HG02571 (cell line): ENCODE results near the gene IL3.

Experiments
- ATAC-seq: cut with Tn5 transposase; IDR thresholded peaks from one replicate; pipeline ENCODE4 v1.9.1; 2021; ENCODE audit warnings: mild to moderate bottlenecking, moderate library complexity; ENCODE audit not compliant: unreplicated experiment

Gene IL3

DNA sequence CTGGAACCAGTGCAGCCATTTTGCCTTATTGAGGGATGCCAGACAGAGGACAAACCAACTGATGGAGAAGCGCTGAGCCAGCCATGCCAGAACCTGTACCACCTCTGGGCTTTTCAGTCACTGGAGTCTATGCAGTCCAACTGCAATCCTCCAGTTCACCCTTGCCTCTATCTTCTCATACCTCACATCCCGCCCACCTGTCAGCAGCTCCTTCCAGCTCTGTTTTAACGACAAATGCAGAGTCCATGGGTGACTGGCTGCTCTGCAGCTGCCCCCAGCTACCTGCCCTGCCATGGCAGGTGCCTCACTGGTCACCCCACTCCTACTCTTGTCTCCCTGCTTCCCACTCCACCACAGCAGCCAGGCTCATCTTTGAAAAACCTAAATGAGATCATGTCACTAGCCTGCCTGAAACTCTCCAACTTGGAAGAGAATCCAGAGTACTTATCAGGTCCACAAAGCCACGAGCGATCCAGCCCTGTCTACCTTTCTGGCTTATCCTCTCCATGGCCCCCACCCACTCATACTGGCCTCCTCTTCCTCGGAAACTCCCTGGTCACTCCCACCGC lies 35.0 kb upstream of the IL3 start:
- no peak for ATAC-seq

DNA sequence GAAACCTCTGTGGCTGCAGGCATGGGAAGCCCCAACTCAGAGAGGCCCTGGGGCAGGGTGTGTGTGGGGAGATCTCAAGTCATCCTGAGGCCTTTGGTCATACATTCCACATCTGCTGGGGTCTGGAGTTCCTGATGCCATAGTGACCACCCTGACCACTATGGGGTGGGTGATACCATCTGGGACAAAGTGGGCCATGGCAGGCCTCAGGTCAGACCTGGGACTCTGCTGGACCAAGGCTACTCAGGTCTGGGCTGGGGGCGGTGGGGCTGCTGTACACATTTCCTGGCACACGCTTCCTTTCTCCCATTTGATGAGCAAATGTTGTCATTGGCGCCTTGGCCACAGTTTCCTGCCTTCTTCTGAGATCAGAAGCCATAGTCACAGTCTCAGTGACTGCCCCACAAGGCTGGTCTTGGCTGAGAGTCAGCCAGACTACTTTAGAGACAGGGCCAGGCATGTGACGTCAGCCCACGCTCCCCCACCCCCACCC lies 33.9 kb upstream of the IL3 start:
- ATAC-seq = no peak

DNA sequence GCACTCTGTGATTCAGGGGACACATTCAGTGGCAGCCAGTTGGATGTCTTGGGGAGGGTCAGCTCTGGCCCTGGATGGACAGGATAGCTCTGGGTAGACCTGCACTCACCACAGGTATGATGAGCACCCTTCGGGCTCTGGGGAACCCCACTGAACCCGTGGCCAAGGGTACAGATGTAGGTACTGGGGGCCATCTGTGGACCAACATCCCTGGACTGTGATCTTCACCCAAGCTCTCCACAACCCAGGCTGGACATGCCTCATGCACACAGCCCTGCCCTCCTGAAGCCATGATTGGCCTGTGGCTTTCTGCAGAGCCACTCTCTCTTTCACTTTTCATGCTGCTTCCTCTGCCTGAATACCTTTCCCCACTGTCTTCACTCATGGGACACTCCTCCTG lies 33.4 kb upstream of the IL3 start:
- ATAC-seq = no peak

DNA sequence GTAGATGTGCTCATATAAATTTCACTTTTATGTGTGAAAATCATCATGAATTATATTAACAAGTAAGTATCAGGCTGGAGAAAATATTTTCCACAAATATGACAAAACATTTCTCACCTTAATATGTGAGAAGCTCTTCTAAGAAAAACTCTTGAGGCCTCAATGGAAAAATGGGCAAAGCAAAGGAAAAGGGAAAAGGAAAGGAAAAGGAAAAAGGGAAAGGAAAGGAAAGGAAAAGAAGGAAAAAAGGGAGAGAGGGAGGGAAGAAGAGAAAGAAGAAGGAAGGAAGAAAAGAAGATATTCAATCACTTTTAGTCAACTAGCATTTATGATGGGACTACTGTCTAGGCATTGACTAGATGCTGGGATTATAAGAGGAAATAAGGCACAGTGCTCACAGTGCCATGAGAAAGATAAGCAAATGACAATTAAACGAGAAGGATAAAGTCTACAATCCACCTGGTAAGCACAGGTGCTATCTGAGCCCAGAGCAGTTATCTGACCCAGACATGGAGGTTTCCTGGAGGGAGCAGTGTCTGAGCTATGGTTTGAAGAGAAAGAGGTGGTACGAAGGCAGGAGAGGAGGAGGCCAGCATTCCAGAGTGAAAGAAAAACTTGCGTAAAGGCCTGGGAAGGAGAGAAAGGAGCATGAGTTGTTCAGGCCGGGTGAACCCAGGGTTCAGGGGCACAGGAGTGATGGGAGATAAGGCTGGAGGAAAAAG lies 30.7 kb upstream of the IL3 start:
- no peak for ATAC-seq

DNA sequence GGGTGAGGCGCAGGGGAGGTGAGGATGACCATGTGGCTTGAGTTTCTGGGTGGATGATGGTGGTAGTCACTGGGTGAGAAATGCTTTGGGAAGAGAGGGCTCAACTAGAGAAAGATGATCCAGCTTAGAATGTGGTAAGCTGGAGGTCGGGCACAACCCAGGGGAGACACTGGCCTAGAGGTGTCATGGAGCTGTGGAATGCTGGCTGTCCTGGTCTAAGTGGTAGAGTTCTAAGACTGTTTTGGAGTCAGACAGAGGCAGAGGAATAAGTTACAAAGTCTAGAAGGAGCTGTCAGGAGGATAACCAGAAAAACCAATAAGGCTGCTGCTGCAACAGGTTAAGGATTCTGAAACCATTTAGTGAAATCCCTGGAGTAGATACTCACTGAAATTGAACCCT lies 29.8 kb upstream of the IL3 start:
- no peak for ATAC-seq

DNA sequence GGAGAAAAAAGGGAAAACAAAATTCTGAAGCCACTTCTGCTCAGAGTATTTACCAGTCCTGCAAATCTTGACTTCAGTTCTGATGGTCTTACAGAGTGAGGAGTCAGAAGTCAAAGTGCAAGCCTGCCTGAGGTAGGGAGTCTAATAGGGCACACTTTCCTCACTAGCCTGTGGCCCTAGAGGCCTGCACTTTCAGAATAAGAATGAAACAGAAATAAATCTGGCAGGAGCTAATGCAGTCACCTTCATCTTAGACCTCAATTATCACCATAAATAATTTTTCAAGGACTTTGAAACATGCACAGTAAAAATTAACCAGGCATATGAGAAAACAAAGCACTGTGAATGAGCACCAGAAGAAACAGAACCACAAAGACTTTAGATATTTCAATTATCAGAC lies 28.3 kb upstream of the IL3 start:
- ATAC-seq = no peak

DNA sequence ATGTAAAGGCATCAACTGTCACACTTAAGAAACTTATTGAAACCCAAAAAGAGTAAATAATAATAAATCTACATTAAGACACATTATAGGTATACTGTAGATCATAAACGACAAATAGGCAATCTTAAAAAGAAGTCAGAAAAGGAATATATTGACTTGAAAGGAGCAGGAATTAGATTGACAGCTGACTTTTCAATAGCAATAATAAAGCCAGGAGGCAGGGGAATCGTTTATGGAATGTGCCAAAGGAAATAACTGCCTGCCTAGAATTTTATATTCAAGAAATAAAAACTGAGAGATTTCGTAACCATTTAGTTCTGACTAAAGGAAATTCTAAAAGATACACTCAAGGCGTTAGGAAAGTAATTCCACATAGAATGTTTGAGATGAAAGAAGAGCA lies 27.3 kb upstream of the IL3 start:
- ATAC-seq = no peak

DNA sequence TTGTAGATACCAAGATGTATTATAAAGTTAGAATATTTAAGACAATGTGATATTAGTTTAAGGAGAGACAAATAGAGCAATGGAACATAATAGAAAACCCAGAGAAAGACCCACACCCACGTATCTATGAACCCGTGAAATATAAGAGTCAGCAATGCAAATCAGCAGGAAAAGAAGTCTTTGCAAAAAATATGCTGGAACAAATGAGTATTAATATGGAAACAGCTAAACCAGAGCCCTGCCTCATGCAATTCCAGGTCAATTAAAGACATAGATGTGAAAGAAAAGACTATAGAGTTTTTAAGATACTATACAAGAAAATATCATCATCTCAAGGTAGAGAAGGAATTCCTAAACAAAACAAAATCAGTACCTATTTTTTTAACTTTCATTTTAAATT lies 23.1 kb upstream of the IL3 start:
- ATAC-seq = no peak

DNA sequence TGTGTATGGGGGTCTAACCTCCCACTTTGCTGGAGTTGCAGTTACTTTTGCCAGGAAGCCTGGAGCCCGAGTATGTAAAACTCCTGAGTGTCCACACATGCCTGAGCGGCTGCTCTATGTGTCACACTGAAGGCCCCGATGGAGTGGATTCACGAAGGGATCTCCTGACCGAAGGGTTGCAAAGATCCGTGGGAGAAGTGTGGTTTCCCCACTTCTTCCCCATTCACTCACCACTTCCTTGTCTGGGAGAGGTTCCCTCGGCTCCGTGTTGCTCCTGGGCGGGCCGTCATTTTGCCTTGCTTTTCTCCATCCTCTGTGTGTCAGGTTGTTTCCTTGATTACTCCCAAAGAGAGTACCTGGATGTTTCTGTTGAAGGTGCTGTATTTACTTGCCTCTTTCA lies 16.2 kb upstream of the IL3 start:
- no peak for ATAC-seq

DNA sequence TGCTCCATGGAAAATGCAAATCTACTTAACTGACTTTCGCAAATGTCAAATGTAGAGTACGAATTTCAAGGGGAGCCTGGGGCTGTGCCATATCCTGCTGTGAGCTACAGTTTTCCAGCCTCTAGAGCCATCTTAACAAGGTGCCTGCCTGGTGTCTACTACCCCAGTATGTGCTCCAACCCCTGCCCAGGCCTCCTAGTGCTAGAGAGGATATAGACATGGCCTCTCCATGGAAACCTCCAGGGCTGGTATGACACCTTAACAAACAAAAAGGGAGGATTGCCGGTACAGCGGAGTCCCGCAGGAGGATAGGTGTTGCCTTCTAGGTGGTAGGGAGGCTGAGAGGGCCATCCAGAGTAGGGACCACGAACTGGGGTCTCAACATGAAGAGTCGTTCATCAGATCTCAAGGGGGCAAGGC lies 13.6 kb upstream of the IL3 start:
- ATAC-seq = no peak

DNA sequence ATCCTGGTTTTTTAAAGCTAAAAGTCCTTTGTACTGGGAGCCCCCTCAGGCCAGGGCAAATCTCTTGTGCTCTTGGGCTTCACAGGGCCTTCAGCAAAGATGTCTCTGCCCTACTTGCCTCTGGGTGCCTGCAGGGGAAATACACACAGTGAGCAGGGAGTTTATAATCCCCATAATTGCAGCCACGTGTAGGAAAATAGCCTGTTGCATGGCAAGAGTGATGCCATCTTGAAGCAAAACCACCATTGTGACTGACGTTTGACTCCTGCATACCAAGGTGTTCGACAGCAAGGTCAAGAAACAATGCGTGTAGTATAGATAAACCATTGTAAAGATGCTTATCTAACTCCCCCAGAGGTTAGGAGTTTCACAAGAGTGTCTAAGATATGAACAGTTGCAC lies 11.4 kb upstream of the IL3 start:
- no peak for ATAC-seq

DNA sequence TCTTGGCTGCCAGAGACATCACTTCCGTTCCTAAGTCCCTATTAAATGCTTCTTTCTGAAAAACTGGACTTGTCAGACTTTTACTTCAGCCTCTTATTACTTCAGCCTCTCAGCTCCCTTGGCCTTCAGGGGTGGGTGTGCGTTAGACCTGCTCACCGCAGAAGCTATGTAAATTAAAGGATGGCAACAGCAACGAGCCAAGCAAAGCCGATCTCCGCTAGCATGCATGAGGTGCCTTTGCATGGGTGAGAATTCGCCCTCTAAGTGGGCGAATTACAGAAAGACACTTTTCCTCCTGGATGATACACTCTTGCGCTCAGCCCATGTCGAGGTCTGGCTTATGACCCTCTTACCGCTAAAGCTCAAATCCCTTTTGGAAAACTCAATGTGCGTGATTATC lies 10.9 kb upstream of the IL3 start:
- no peak for ATAC-seq

DNA sequence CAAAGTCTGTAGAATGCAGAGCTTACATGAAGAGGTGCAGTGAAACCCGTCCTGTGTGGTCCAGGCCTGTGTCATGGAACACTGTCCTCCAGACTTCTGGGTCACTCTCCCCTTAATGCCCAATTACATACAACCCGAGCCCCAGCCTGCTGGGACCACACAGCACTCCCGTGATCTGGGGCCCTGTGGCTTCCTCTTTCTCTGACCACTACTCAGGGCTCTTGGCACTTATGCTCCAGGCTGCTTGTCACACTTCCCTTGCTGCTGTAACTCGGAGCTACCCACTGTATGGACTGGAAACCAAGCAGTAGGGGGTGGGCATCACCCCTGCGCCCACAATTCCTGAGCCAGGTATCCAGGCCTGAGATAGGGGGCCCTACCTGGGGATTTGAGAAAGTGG lies 10.3 kb upstream of the IL3 start:
- ATAC-seq = no peak

DNA sequence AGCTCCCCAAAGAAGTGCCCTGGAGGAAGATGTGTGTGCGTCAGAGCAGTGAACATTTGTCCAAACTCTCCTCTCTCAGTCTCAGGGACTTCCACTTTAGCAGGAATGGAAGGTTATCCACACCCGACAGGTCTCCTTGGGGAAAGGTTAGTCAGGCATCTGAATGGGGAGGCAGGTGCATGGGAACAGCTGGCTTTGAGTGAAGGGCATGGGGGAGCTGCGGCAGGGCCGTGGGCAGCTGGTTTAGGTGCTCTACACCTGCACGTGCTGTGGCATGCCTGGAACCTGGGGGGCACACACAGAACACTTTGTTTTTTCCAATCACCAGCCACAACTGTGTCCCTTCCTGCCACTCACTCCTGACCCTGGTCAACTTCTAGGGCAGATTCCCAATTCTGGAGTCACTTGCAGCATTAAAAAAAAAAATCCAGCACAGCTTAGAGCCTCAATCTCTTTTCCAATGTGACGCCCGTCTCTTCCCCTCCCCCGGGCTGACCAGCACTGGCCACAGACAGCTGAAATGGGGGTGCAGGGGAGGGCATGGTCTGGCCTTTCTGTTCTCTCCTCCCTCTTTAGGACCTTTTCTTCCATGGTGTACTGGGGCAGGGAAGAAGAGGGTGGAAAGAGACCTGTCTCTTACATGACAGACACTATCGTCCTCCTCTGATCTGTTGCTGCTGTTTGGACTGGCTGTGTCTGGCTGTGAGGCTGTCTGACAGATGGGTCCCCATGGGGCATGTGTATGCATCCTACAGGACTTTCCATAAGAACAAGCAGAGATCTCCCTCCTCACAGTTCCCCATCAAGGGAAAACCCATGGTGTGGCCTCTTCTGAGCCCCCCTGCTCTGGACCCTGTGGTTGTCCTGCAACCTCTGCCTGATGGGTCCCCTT lies 9.5 kb upstream of the IL3 start:
- no peak for ATAC-seq

DNA sequence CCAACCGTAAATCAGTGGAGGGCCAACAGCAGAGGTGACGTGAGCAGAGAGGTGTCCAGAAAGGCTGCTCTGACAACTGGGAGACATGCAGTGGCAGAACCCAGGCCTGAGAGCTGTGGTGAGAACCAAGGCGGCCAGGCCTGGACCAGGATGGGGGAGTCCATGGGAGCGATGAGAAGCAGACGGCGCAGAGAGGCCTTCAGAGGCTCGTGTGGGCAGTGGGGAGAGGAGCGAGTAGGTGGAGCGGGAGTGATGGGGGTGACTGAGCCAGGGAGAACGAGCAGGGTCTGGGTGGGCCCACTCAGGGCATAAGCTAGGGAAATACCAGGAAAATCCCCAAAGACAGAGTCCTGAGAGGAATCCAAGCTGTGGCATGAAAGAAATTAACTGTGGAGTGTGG lies 7.9 kb upstream of the IL3 start:
- no peak for ATAC-seq

DNA sequence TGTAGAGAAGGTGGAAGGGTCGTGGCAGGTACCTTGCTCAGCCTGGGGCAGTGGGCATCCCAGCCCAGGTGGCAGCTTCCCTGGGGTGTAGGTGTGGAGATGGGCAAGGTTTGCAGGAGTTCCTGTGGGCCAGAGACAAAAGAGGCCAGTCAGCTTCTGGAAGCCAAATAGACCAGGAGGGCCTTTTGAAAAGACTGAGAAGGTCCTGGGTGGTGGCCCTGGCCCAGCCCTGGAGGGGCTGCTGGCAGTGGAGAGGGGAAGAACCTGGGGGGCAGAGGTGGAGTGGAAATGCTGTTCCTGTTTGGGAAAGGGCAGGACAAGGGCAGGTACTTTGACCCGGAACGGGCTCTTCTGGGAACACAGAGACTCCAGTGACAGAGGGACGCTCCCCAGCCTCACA lies 7.0 kb upstream of the IL3 start:
- no peak for ATAC-seq

DNA sequence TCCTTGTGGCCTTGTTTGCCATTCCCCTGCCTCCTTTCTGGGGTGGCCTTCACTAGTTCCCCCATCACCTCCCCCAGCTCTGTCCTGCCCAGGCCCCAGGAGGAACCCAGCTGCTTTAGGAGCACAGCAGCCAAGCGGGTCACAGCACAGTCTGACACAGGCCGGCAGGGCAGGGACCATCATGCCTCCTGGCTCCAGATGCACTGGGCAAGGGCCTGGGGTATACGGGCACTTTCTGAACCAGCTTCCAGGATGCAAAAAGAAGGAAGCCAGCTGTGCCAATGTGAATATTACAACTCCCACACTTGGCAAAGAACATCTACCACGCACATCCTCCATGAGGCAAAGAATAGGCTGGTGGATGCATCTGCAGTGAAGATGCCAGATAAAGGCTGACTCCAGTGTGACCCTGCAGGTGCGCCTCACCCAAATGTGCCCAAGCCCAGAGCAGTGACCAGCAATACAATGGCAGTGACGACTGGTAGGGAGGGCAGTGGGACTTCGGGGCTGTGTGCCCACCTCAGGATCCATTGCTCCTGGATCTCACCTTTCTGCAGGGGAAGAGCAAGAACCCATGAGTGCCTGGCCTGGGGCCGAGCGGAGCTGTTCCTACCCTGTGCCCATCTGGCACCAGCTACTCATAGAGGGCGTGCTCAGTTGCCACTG lies 6.3 kb upstream of the IL3 start:
- ATAC-seq = no peak

DNA sequence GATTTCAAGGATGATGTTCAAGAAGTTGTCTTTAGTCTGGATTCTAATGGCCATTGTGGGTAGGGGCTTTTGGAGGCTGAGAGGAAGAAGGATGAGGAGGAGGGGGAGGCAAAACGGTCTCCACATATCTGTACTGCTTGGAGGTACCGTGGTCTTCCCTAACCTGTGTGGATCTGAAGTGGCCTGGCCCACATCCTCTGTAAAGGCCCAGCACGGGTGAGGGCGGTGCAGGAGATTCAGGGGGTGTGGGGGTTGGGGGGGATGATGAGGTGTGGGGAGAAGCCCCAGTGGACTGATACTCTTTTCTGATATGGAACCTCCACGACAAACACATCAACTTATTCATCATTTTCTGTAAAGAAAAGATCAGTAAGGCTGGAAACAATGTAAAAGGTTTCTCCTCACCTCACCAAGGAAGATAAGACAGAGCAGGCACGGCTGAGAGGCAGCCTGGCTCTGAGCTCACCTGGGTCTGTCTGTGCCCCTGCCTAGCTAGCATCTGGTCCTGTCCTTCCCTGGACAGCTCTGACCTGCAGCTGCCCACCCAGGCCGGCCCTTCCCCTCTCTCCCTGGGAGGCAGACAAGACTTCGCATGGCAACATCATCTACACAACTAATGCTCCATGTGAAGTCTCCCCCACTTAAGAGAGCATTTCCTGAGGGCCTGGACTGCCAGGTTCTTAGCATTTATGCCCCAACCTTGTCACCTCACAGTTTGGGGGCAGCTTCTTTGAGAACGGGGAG lies 5.6 kb upstream of the IL3 start:
- no peak for ATAC-seq

DNA sequence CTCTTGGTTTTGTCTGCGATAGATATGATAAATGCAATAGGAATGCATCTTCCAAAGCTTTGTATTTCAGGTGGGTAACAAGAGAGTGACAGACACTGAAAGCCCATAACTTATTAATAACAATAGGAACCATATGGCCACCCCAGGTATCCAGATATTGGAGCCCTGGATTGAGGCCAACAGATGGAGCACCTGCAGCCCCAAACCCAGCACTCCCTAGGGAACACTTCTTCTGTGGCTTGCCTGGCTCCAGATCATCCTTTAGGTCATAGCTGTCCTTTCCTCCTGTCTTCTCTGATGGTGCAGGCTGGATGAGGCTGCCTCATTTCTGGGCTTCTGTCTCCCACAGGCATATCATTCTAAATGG lies 5.0 kb upstream of the IL3 start:
- no peak for ATAC-seq

DNA sequence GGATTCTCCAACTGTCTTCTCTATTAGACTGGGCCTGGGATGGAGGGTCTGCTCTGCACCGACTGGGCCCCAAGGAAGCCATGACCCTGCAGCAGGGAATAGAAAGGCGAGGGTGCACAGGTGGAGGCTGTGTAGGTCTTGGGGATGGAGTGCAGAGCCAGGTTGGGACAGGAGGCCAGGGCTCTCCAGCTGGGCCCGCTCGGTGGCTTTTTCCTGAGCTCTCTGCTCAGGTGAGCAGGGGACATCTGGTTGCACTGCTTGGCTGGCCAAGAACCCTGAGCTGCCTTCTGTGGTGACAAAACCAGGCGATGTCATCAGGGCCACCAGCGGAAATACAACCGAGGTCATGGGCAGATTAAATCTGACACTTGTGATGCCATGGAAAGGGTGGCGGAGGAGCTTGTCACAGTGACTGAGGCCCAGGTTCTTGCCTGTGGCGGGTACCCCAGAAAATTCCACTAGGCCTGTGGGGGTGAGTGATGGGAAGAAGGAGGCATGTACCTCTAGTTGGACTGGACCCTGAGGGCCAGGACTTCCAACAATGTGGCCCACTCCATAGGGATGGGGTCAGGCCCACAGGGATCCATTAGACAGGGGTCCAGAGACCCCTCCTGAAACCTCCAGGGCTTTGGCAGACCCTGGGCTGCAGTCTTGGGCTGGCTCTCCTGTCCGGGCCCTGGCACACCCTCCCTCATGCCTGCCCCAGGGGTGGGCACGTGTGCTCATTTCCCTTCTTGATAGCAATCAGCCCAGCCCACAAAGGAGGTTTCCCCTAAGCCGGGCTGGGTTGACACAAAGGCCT lies 4.4 kb upstream of the IL3 start:
- no peak for ATAC-seq
